GM12878 (cell line): ENCODE measurements around the gene GDF15. TPM values are rescaled to one million over a fixed set of nuclear protein-coding genes. Genes with fewer than 3 reads are reported as not detected.
A peak's percentile ranks its signal among the peaks of the same experiment; 100 is the strongest.

Experiments
- ATF2 ChIP-seq: IDR thresholded peaks from 2 replicates; pipeline ENCODE4 v1.6.1; 2012; ENCODE audit warnings: low read length, inconsistent platforms
- CHD1 ChIP-seq: IDR thresholded peaks from 2 replicates; pipeline ENCODE4 v1.6.1; 2012; ENCODE audit warnings: low read depth, low read length, improper control_type of control experiment
- CHD2 ChIP-seq: IDR thresholded peaks from 2 replicates; pipeline ENCODE4 v1.6.1; 2011; ENCODE audit warnings: low read depth, low read length, improper control_type of control experiment, borderline replicate concordance
- HDAC6 ChIP-seq: fragments of 200-600 bp; sonication (generic); IDR thresholded peaks from one replicate; pipeline ENCODE4 v1.8.0; 2017; ENCODE audit warnings: antibody characterized with exemption; ENCODE audit not compliant: unreplicated experiment
- MAX ChIP-seq: IDR thresholded peaks from 2 replicates; pipeline ENCODE4 v1.6.1; 2012; ENCODE audit warnings: low read depth, low read length, improper control_type of control experiment
- MYB ChIP-seq: fragments of 150-350 bp; IDR thresholded peaks from 2 replicates; pipeline ENCODE4 v1.6.1; 2014; ENCODE audit warnings: mild to moderate bottlenecking, low read depth, low read length, borderline replicate concordance
- NFYA ChIP-seq: IDR thresholded peaks from 2 replicates; pipeline ENCODE4 v1.6.1; 2011; ENCODE audit warnings: low read depth, mild to moderate bottlenecking, low read length, improper control_type of control experiment, borderline replicate concordance
- NFYB ChIP-seq: IDR thresholded peaks from 2 replicates; pipeline ENCODE4 v1.6.1; 2011; ENCODE audit warnings: low read depth, mild to moderate bottlenecking, low read length, improper control_type of control experiment, moderate library complexity; ENCODE audit not compliant: insufficient read depth
- PBX3 ChIP-seq: IDR thresholded peaks from 2 replicates; pipeline ENCODE4 v1.6.1; 2011; ENCODE audit warnings: mild to moderate bottlenecking, low read depth, low read length, moderate library complexity; ENCODE audit not compliant: insufficient replicate concordance
- RELB ChIP-seq: fragments of 450-650 bp; IDR thresholded peaks from 2 replicates; pipeline ENCODE4 v1.6.1; 2017; ENCODE audit warnings: low read depth, mild to moderate bottlenecking, moderate library complexity
- STAT1 ChIP-seq: fragments of 450-650 bp; conservative IDR thresholded peaks from 2 replicates; pipeline ENCODE4 v1.6.1; 2014; ENCODE audit warnings: antibody characterized with exemption, mild to moderate bottlenecking
- USF2 ChIP-seq: IDR thresholded peaks from 2 replicates; pipeline ENCODE4 v1.6.1; 2011; ENCODE audit warnings: low read depth, low read length, improper control_type of control experiment, borderline replicate concordance
- polyA plus RNA-seq, 11 experiments: library from polyadenylated mRNA; depleted of rRNA in 4 of 11; unstranded in 6 of 11; stranded (reverse) in 5 of 11; fragments of >200 nt; fragmentation: Nextera tagmentation in 4 of 11; fragmentation: Illumina TruSeq in 1 of 11; extraction: Ambion mirVana in 4 of 11; extraction: Trizol in 1 of 11; gene quantifications; 1 replicate in 1 of 11; 2 replicates in 10 of 11; pipeline versions ENCODE4 v1.2.1 to v1.2.3, GENCODE V29; 2011 to 2016; ENCODE audit warnings: inconsistent platforms in 2 of 11, missing spikeins in 2 of 11, low read depth in 1 of 11
- total RNA-seq, 4 experiments: library from RNA; depleted of rRNA in 3 of 4; stranded (reverse); fragments of >200 nt in 3 of 4; fragmentation: Illumina TruSeq in 1 of 4; extraction: Trizol in 1 of 4; gene quantifications; 2 replicates each; pipeline versions ENCODE4 v1.2.1 to v1.2.3, GENCODE V29; 2013 to 2021
- TF ChIP-seq, protein P1 (sequence below): fragments of 450-650 bp; IDR thresholded peaks from 2 replicates; pipeline ENCODE4 v1.6.1; 2017; ENCODE audit warnings: antibody characterized with exemption, mild to moderate bottlenecking, moderate library complexity
- TF ChIP-seq, protein P2 (sequence below): fragments of 450-650 bp; formaldehyde crosslinking; IDR thresholded peaks from 2 replicates; pipeline ENCODE4 v1.4.0; 2020; ENCODE audit warnings: mild to moderate bottlenecking, moderate library complexity

The GDF15 gene
- total and polyA plus RNA-seq, 10 of the 15 experiments (the other 5 are each of a cell fraction or from before 2014, with no cell fraction given): 0.11 to 3.6 (median 1.6) TPM; not detected in 1

DNA sequence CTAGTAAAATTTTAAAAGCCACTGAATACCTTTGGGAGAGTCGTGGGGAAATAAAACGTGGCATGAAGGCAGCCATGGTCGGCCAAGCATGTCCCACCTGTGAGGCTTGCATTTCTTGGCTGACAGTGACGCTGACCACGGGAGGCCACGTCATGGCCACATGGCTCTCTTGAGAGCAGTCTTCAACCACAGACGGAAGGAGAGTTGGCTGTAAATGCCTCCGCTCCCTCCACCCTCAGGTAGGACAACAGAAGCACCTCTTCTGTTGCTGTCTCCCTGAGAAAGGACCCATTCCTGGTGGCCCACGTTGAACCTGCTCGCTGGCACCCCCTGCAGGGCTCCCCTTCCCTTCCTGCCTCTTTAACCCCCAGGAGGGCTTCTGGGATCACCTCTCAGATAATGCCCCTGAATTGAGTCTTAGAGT is 22.1 kb downstream of the GDF15 start (continued):
- TF ChIP-seq PBX3 (peak; percentile 63), USF2 (peak; percentile 59), ATF2 (no peak), MYB (no peak), HDAC6 (no peak), MAX (peak; percentile 88), NFYA (no peak), STAT1 (no peak), NFYB (0 out of 2 replicates have a peak, but pooled peaks have one; percentile 30), RELB (peak; percentile 45), CHD1 (no peak), CHD2 (peak; percentile 66; the same call in 1 of the 2 replicates)
- TF ChIP-seq, protein P1, sequence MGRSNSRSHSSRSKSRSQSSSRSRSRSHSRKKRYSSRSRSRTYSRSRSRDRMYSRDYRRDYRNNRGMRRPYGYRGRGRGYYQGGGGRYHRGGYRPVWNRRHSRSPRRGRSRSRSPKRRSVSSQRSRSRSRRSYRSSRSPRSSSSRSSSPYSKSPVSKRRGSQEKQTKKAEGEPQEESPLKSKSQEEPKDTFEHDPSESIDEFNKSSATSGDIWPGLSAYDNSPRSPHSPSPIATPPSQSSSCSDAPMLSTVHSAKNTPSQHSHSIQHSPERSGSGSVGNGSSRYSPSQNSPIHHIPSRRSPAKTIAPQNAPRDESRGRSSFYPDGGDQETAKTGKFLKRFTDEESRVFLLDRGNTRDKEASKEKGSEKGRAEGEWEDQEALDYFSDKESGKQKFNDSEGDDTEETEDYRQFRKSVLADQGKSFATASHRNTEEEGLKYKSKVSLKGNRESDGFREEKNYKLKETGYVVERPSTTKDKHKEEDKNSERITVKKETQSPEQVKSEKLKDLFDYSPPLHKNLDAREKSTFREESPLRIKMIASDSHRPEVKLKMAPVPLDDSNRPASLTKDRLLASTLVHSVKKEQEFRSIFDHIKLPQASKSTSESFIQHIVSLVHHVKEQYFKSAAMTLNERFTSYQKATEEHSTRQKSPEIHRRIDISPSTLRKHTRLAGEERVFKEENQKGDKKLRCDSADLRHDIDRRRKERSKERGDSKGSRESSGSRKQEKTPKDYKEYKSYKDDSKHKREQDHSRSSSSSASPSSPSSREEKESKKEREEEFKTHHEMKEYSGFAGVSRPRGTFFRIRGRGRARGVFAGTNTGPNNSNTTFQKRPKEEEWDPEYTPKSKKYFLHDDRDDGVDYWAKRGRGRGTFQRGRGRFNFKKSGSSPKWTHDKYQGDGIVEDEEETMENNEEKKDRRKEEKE: no peak
- TF ChIP-seq, protein P2, sequence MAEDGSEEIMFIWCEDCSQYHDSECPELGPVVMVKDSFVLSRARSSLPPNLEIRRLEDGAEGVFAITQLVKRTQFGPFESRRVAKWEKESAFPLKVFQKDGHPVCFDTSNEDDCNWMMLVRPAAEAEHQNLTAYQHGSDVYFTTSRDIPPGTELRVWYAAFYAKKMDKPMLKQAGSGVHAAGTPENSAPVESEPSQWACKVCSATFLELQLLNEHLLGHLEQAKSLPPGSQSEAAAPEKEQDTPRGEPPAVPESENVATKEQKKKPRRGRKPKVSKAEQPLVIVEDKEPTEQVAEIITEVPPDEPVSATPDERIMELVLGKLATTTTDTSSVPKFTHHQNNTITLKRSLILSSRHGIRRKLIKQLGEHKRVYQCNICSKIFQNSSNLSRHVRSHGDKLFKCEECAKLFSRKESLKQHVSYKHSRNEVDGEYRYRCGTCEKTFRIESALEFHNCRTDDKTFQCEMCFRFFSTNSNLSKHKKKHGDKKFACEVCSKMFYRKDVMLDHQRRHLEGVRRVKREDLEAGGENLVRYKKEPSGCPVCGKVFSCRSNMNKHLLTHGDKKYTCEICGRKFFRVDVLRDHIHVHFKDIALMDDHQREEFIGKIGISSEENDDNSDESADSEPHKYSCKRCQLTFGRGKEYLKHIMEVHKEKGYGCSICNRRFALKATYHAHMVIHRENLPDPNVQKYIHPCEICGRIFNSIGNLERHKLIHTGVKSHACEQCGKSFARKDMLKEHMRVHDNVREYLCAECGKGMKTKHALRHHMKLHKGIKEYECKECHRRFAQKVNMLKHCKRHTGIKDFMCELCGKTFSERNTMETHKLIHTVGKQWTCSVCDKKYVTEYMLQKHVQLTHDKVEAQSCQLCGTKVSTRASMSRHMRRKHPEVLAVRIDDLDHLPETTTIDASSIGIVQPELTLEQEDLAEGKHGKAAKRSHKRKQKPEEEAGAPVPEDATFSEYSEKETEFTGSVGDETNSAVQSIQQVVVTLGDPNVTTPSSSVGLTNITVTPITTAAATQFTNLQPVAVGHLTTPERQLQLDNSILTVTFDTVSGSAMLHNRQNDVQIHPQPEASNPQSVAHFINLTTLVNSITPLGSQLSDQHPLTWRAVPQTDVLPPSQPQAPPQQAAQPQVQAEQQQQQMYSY: no peak
